HepG2 (cell line): ENCODE data around the gene FHIP2A. TPM values are rescaled to one million over a fixed set of nuclear protein-coding genes. Genes with fewer than 3 reads are reported as not detected.

ENCODE experiments used
- CAMTA2 ChIP-seq: sonication (generic); formaldehyde crosslinking; IDR thresholded peaks from 2 replicates; pipeline ENCODE4 v1.4.0; 2020; ENCODE audit warnings: mild to moderate bottlenecking, missing genetic modification reagents, borderline replicate concordance
- CENPBD1 ChIP-seq: sonication (generic); formaldehyde crosslinking; IDR thresholded peaks from 2 replicates; pipeline ENCODE4 v1.8.0; 2022; ENCODE audit warnings: missing genetic modification reagents, low read depth, mild to moderate bottlenecking, borderline replicate concordance
- GPBP1L1 ChIP-seq: sonication (generic); formaldehyde crosslinking; IDR thresholded peaks from 2 replicates; pipeline ENCODE4 v1.5.0; 2020; ENCODE audit warnings: mild to moderate bottlenecking, missing genetic modification reagents
- HDAC1 ChIP-seq: sonication (generic); formaldehyde crosslinking; IDR thresholded peaks from 2 replicates; pipeline ENCODE4 v1.5.1; 2020; ENCODE audit warnings: mild to moderate bottlenecking, missing genetic modification reagents
- MAZ ChIP-seq, 2 experiments: sonication (generic) in 1 of 2; formaldehyde crosslinking in 1 of 2; IDR thresholded peaks; 2 replicates each; pipeline versions ENCODE4 v1.5.0 to v1.6.1; 2012 to 2020; ENCODE audit warnings: low read depth in 2 of 2, mild to moderate bottlenecking in 2 of 2, borderline replicate concordance in 1 of 2, improper control_type of control experiment in 1 of 2, low read length in 1 of 2, missing genetic modification reagents in 1 of 2, moderate library complexity in 1 of 2
- NFAT5 ChIP-seq: sonication (generic); formaldehyde crosslinking; IDR thresholded peaks from 2 replicates; pipeline ENCODE4 v1.4.0; 2020; ENCODE audit warnings: missing genetic modification reagents
- POGK ChIP-seq: sonication (generic); formaldehyde crosslinking; conservative IDR thresholded peaks from 2 replicates; pipeline ENCODE4 v1.8.0; 2022; ENCODE audit warnings: mild to moderate bottlenecking, moderate library complexity, missing genetic modification reagents
- XRCC5 ChIP-seq: fragments of 200-400 bp; formaldehyde crosslinking; optimal IDR thresholded peaks from 2 replicates; pipeline ENCODE3; 2017; ENCODE audit warnings: mild to moderate bottlenecking, low read length
- YY1 ChIP-seq: IDR thresholded peaks from 2 replicates; pipeline ENCODE4 v1.6.1; 2011; ENCODE audit warnings: low read length, low read depth, moderate library complexity, mild to moderate bottlenecking; ENCODE audit not compliant: insufficient read depth, insufficient replicate concordance
- ZNF841 ChIP-seq: sonication (generic); formaldehyde crosslinking; IDR thresholded peaks from 2 replicates; pipeline ENCODE4 v1.8.1; 2023; ENCODE audit warnings: missing genetic modification reagents, borderline replicate concordance
- polyA plus RNA-seq, 8 experiments: library from polyadenylated mRNA; depleted of rRNA in 3 of 8; stranded (reverse) in 7 of 8; unstranded in 1 of 8; fragments of >200 nt; fragmentation: Illumina TruSeq in 4 of 8; extraction: Trizol in 4 of 8; gene quantifications; 2 replicates each; pipeline versions ENCODE4 v1.2.1 to v1.2.3, GENCODE V29; 2011 to 2016; ENCODE audit warnings: low read depth in 4 of 8, missing spikeins in 1 of 8, mixed read lengths in 1 of 8; ENCODE audit not compliant: insufficient read depth in 1 of 8
- total RNA-seq, 5 experiments: library from RNA; depleted of rRNA; stranded (reverse); fragments of >200 nt; fragmentation: Illumina TruSeq; extraction: Trizol; gene quantifications; 2 replicates each; pipeline ENCODE4 v1.2.3, GENCODE V29; 2016; ENCODE audit warnings: low read depth in 1 of 5
- TF ChIP-seq, protein P1 (sequence below): sonication (generic); formaldehyde crosslinking; IDR thresholded peaks from 2 replicates; pipeline ENCODE4 v1.8.0; 2023; ENCODE audit warnings: mild to moderate bottlenecking, missing genetic modification reagents
- TF ChIP-seq, protein P2 (sequence below): sonication (generic); formaldehyde crosslinking; IDR thresholded peaks from 2 replicates; pipeline ENCODE4 v1.8.0; 2022; ENCODE audit warnings: missing genetic modification reagents, mild to moderate bottlenecking, borderline replicate concordance

FHIP2A gene
- total and polyA plus RNA-seq, 2 of the 13 experiments (the other 11 are each of a cell fraction or from before 2014, with no cell fraction given), result 6.5 to 8.3 TPM

GRCh38 chr10:114821293-114821914 is at the start of gene FHIP2A (continued):
- TF ChIP-seq, protein P1, sequence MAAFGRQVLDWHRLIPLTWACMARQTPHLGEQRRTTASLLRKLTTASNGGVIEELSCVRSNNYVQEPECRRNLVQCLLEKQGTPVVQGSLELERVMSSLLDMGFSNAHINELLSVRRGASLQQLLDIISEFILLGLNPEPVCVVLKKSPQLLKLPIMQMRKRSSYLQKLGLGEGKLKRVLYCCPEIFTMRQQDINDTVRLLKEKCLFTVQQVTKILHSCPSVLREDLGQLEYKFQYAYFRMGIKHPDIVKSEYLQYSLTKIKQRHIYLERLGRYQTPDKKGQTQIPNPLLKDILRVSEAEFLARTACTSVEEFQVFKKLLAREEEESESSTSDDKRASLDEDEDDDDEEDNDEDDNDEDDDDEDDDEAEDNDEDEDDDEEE, result no peak
- TF ChIP-seq ZNF841 (CRISPR knock-in tag), result no peak
- TF ChIP-seq XRCC5, result peak; percentile 36
- peak; percentile 31 for TF ChIP-seq YY1
- no peak for TF ChIP-seq CAMTA2 (CRISPR knock-in tag)
- no peak for TF ChIP-seq CENPBD1
- TF ChIP-seq NFAT5 (CRISPR knock-in tag), result 0 out of 2 replicates have a peak, but pooled peaks have one; percentile 15
- no peak for TF ChIP-seq GPBP1L1 (CRISPR knock-in tag)
- TF ChIP-seq MAZ (IDR thresholded peaks at IDR 0.05; ENCODE audit: borderline replicate concordance, low read depth, low read length), result peak; percentile 35
- 0 out of 2 replicates have a peak, but pooled peaks have one; percentile 16 for TF ChIP-seq MAZ (CRISPR knock-in tag; IDR thresholded peaks at IDR 0.05; ENCODE audit: low read depth)
- TF ChIP-seq, protein P2, sequence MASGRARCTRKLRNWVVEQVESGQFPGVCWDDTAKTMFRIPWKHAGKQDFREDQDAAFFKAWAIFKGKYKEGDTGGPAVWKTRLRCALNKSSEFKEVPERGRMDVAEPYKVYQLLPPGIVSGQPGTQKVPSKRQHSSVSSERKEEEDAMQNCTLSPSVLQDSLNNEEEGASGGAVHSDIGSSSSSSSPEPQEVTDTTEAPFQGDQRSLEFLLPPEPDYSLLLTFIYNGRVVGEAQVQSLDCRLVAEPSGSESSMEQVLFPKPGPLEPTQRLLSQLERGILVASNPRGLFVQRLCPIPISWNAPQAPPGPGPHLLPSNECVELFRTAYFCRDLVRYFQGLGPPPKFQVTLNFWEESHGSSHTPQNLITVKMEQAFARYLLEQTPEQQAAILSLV (CRISPR knock-in tag), result peak; percentile 3; the same call in 1 of the 2 replicates
- peak; percentile 88 for TF ChIP-seq POGK (CRISPR knock-in tag)
- peak; percentile 31; the same call in 1 of the 2 replicates for TF ChIP-seq HDAC1 (CRISPR knock-in tag)
- TF ChIP-seq, all 625 proteins: peak for 27
